ENCODE data around the gene TRIM29.
"Not testable (repeated sequence)": the region's sequence is repeated elsewhere in the genome, so short reads cannot be mapped to it uniquely, and the experiment has no call there.

The TRIM29 gene

DNA sequence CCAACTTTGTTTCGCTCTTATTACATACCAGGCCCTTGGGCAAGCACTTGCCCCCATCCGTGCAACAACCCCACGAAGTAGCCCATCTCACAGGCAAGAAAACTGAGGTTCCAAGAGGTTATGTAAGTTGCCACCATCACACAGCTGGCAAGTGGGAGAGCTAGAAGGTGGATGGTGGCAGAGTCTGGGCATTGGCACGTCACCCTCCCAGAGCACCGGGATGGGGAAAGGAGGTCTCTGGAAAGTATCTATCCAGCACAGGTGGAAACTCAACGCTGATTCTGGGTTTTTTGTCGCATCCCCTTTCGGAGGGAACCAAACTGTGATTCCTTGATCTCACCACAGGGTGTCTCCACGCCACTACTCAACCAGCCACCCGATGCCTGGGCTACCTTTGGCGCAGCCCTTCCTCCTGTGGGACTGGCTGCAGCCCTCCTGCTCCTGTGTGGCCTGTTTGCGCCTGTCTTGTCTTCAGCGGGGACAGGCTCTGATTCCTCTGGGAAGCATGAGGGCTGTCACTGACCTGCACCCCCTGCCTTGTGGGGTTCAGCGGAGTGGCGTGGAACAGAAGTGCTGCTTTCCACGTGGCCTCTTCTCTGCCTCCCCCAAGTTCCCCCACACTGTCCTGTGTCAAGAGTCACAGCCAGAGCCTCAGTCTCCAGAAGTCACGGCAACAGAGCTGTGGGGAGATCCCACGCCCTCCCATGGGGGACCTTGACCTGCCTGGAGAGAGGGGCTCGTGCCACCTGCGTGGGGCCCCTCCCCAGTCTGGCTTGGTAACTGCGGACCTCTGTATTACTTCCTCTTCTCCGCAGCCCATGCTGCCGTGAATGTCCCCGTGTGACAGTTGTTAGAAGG, 34.4 kb upstream of the TRIM29 start:
- peak; percentile 26 for DNase-seq (ENCODE audit: low spot score)

DNA sequence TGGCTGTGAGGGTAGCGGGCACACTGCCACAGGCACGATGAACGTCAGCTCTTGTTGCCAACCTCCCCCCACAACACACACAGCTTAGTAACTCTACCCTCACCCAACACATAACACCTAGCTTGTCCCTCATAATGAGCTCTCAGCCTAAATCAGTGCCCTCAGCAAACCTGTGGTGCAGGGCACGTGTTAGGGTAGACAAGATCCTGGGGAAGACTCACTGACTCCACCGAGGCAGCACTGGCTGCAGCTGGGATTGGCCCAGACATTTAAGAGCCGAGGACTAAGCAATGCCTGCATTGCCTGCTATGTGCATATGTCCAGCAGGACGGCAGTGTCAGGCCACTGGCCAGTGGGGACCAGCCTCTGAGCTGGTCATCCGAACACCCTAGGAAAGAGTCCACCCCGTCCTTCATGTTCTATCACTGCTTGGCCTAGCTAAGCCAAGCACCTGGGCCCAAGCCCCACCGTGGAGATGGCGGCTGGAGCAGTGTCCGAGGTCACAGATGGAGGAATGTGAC, 32.9 kb upstream of the TRIM29 start:
- no peak for DNase-seq (ENCODE audit: low spot score)

DNA sequence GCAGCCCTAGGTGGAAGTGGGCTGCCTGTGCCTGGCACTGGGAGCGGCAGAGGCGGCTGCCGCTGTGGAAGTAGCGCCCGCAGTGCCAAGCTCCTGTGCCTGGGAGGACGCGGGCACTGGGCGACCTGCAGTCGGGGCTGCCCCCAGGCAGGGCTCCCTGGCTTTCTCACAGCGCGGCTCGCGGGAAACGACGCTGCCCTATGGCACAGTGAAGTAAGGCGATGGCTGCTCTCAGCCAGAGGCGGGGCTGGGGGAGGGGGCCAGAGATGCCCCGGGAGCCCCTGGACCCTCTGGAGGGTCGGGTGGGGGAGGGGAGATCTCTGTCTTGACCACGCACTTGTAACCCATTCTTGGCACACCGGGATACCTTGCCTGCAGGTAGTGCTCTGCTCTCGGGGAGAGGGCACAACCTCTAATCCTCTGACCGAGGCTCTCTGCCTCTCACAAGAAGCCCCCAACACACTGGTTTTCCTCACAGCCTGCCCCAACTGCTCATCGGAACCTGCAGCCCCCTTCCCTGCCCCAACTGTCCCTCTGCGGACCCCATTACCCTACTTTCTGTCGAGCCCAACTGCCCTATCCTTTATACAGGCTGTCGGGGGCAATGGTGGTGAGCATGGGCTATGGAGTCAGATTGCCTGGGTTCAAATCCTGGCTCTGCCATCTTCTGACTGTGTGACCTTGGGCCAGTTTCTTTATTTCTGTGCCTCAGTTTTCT, 32.2 kb upstream of the TRIM29 start:
- DNase-seq (ENCODE audit: low spot score): no peak

DNA sequence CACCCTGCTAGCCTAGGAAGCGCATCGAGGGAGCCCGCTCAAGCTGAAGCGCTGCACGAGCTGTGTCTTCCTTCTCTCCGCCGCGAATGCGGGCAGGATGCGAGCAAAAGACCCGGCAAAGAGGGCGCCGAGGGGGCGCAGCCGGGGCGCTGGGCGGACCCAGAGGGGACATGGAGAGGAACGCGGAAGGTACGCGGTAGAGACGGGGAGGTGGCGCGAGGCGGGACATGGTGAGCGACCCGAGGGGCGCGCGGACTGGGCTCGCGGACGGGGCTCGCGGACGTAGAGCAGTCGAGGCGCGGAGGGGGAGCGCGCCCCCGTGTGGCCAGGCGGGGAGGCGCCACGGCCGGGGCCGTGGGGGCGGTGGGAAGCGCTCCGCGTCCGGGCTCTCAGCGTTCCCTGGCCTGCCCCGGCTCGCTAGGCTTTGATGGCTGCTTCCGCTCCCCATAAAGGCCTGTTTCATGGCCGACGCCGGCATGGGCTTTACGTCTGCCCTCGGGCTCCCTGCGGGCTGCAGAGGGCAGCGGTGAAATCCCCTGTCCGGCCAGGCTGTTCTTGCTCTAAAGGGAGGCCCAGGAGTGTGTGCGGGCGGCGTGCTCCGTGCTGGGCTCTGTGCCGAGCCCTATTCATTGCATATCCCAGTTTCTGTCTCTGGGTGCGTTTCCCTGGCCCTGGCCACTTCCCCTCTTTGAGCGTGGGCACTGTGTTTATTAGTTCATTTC, 31.2 kb upstream of the TRIM29 start:
- DNase-seq (ENCODE audit: low spot score): peak; percentile 42

DNA sequence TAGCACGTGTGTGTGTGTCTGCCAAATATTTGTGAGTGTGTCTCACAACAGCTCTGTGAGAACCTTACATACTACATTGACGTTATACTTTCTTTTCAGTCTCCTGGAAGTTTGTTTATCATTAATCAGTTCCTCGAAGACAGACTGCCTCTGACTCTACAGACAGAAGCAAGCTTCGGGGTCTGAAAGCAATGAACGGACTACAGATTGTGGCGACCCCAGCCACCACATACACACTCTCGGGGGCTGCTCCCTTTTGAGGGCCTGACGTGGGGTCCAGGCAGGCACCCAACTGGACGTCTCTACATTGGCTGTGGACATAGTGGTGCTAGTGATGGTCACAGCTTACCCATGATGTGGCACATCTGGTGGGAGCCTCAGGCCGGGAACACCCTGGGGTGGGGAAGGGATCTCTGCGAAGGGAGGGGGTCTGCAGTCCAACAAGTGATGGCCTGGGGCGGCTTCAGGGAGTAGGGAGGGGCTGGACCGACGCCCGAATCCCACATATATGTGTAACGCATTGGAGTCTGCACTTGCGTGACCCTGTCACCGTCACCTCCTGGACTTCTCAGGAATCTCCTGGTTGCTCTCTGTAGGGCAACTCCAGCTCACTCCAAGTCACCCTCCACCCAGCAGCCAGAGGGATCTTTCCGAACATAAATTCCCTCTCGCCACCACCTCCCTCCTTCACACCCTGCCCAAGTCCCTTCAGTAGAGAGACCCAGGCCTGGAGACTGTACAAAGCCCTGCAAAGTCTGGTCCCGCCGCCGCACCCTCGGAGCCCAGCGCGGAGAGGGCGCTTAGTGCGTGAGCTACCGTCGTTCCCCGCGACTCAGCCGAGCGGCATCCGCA, 30.4 kb upstream of the TRIM29 start:
- no peak for DNase-seq (ENCODE audit: low spot score)

GRCh38 chr11:120167659-120168058, 29.7 kb upstream of the TRIM29 start:
- DNase-seq (ENCODE audit: low spot score): no peak

DNA sequence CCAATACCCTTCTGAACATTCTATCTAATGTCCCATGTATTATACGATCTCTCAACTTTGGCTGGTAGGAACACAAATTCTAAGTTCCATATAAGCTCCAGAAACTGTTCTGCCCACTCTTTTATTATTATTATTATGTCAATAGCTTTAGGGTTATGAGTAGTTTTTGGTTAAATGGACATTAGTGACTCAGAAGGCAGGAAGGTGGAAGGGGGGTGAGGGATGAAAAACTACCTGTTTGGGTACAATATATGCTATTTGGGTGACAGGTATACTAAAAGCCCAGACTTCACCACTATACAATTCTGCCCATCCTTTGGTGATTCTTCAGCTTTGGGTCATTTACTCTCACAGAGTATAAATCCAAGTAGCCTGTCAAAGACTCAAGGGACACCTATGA, 22.5 kb upstream of the TRIM29 start:
- DNase-seq (ENCODE audit: low spot score): no peak

GRCh38 chr11:120153221-120153620, 15.3 kb upstream of the TRIM29 start:
- no peak for DNase-seq (ENCODE audit: low spot score)

DNA sequence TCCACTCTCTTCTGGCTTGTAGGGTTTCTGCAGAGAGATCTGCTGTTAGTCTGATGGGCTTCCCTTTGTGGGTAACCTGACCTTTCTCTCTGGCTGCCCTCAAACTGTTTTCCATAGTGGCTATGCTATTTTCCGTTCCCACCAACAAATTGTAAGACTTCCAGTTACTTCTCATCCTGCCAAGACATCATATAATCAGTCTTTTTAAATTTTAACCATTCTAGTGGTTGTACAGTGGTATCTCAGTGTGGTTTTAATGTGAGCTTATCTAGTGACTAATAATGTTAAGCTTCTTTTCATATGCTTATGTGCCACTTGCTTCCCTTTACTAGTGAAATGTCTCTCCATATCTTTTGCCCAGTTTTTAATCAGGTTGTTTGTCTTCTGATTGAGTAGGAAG, 13.6 kb upstream of the TRIM29 start:
- DNase-seq (ENCODE audit: low spot score): no peak

GRCh38 chr11:120149246-120149645, 11.3 kb upstream of the TRIM29 start:
- DNase-seq (ENCODE audit: low spot score): no peak

DNA sequence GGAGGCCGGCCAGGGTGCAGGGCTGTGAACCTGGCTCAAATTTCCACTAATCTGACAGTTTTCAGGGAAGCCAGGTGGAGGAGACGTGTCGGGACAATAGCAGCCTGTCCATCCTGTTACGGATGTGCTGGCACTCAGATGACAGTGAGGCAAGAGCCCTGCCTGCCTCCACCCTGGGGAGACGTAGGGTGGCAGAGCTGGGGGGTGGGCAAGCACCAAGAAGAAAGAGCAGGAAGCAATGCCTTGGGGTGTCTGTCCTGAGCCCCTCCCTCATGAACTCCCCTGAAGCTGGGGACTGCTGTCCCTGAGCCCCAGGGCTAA, 10.0 kb upstream of the TRIM29 start:
- DNase-seq (ENCODE audit: low spot score): no peak

DNA sequence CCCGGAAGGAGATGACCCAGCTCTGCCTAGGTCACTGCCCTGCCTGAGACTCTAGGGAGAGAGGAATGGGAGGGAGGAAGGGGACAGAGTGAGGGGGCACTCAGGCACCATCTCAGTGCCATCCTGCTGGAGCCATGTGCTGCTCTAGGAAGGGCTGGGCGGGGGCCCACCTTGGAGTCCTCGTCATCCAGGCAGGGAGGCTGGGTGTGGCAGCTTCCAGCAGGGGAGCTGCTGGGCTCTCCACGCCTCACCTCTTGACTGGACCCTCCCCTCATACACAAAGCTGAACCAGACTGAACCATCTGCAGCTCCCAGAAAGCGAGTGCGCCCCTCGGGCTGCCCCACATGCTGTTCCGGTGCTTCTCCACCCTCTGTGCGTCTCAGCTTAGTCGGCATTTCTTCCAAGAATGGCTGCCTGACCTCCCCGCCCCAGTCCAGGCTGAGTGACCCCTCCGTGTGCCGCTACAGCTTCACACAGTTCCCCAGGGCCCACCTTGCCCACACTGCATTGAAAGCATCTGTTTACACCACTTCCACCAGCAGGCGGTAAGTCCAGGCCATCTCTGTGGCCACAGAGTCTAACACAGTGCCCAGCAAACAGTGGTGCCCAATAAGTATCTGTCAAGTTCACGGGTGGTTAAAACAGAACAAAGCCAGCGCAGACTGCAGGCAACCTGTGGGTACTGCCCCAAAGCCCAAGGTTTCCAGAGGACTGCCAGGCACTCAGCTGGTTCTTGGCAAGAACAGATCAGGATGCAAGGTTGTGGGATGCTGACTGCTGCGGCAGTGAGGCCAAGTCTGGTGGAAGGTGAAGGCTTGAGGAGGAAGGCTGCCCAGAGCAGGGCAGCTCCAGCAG, 9.4 kb upstream of the TRIM29 start:
- no peak for DNase-seq (ENCODE audit: low spot score)

DNA sequence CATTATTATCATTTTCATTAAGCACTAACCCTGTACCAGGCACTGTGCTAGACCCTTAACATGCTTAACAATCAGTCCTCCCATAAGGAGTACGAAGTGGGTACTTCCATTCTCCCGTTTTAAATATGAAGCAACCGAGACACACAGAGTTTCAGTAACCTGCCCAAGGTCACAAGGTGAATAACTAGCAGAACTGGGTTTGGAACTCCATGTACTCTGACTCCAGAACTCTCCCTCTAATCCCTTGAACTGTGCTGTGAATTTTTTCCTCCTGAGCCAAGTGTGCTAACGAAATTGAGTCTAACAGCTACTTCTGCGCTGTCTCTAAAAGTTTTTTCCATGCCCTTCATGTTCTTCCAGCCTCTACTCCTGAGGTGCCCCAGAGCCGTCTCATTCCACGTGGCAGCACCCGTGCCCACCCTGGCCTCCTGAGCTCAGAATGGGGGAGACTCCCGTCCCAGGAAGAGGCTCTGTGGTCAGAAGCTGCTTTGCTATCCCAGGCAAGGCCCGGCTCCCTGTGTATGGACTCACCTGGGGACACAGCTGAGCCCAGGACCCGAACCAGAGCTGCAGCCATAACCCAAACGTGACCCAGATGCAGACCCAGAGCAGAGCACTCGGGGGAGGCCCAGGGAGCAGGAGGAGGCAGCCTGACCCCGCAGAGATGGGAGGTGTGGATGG, 8.6 kb upstream of the TRIM29 start:
- no peak for DNase-seq (ENCODE audit: low spot score)

DNA sequence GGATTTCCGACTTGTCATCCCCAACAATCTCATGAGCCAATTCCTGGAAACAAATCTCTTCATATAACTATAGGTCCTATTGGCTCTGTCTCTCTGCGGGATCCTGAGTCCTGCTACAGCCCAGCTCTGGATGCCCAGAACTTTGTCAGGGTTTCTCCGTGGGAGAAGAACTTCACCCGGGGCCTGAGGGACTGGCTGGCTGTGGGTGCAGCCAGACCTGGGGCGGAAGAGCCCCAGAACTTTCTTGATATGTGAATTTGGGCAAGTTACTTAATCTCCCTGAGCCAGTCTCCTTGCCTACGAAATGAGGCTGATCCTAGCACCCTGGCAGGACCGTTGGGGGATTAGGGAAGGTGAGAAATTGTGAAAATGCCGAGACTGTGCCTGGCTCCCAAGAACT, 6.6 kb upstream of the TRIM29 start:
- DNase-seq (ENCODE audit: low spot score): no peak

- DNase-seq (ENCODE audit: low spot score): not testable (repeated sequence)
Measured at GRCh38 chr11:120143472-120143871, 5.6 kb upstream of the TRIM29 start.

GRCh38 chr11:120142441-120143100, 4.7 kb upstream of the TRIM29 start:
- DNase-seq (ENCODE audit: low spot score): no peak

DNA sequence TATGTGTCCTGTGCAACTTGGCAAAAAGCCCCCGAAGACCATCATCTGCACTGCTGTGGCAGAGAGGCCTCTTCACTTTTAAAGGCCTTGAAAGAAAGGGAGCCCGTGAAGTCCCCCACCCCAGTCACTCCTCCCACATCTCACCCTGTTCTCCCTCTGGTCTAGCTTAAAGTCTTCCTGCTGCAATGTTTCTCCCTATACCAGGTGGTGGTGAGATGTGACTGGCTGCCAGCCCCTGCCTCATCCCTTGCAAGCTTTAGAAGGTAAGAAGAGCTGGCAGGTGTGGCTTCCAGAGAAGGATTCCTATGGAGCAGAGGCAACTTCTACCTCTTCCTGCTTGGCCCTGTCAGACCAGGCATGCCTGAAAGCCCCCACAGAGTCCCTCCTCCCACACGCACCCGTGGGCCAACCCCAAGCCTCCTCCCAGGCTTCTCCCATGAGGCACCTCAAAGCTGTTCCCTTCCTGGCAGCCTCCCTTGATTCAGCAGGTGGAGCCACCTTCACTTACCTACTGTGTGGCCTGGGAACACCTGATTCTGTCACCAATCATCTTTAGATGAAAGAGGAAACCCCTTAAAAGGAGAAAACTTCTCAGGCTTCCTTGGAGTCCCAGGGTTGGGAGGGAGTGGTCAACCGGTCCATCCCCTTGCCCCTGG, 4.0 kb upstream of the TRIM29 start:
- no peak for DNase-seq (ENCODE audit: low spot score)

- DNase-seq (ENCODE audit: low spot score): no peak
Measured at GRCh38 chr11:120141113-120141767, 3.3 kb upstream of the TRIM29 start.
